Measurements from ENCODE around the gene ERVK3-1.

DNA sequence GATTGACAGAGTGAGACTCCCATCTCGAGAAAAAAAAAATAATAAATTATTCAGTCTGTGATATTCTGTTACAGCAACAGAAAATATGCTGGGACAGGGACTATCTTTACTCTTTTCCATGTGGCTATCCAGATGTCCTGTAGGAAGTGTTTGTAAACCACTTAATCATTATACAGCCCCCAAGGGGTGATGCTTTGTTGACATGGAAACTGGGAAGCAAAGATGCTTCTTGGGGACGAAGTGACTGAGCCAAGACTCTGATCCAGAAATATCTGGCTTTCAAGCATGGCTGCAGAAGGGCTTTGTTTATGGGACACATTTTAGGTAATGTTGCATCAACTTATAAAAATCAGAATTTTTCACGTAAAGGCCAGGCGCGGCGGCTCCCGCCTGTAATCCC lies 21.0 kb upstream of the ERVK3-1 start:
- TF ChIP-seq, protein P1, sequence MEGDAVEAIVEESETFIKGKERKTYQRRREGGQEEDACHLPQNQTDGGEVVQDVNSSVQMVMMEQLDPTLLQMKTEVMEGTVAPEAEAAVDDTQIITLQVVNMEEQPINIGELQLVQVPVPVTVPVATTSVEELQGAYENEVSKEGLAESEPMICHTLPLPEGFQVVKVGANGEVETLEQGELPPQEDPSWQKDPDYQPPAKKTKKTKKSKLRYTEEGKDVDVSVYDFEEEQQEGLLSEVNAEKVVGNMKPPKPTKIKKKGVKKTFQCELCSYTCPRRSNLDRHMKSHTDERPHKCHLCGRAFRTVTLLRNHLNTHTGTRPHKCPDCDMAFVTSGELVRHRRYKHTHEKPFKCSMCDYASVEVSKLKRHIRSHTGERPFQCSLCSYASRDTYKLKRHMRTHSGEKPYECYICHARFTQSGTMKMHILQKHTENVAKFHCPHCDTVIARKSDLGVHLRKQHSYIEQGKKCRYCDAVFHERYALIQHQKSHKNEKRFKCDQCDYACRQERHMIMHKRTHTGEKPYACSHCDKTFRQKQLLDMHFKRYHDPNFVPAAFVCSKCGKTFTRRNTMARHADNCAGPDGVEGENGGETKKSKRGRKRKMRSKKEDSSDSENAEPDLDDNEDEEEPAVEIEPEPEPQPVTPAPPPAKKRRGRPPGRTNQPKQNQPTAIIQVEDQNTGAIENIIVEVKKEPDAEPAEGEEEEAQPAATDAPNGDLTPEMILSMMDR (IDR thresholded peaks at IDR 0.05): no peak
- no peak for TF ChIP-seq POLR2A (IDR thresholded peaks at IDR 0.05)
